ENCODE measurements around the gene SH2D1B. TPM values are rescaled to one million over a fixed set of nuclear protein-coding genes. Genes with fewer than 3 reads are reported as not detected.

SH2D1B gene
- total RNA-seq, 4 donors from 2014 or later, result 0.37 to 1.4 (median 0.81) TPM

DNA sequence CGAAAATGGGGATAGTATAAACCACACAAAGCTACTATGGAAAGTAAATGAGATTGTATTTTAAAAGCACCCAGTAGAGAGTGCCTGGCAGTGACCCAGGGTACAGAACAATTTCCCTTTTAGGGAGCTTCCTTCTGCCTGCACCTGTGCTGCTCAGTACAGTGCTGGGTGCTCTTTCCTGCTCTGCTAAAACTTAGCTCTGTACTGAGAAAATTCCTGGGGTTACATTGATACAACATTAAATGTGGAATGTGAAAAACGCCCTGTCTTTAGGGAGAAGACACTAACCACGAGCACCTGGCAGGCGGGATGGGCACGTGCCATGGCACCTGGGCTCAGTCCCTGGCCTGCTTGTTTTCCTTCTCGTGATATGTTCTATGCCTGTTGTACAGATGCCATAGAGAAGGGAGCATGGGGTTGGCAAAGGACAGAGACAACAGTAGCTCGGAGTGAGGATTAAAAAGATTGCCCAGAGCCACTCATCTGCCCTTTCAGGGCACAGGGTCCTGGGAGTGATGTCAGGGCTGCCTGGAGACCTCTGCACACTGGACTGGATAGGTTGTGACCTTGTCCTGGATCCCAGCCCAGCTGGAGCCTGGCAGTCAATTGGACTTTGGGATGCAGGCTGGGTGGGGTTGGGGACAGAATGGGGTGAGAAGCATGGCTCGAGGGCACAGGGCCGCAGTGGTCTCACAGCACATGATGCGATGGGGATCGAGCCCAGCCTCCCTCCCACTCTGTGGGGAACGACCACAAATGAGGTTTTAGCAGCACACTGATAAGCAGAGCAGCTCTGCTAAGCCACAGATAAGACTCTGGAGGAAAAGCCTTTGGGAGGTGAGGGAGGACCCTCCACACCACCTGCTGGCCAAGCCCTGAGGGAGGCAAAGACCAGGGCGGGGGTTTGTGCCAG lies 39.5 kb downstream of the SH2D1B start:
- intact Hi-C loops (cut with DNase I; ENCODE audit: low total_unique reads) (no loop called here), in situ Hi-C loops (cut with MboI; ENCODE audit: low pct_ligation_motif_present in 1 of 4, low pct_unique_long_range_greater_than_20kb in 1 of 4, low sequenced_read_pairs in 3 of 4) (no loop called here)
- no peaks in the 10 kb centered on the region for H3K36me3 ChIP-seq

DNA sequence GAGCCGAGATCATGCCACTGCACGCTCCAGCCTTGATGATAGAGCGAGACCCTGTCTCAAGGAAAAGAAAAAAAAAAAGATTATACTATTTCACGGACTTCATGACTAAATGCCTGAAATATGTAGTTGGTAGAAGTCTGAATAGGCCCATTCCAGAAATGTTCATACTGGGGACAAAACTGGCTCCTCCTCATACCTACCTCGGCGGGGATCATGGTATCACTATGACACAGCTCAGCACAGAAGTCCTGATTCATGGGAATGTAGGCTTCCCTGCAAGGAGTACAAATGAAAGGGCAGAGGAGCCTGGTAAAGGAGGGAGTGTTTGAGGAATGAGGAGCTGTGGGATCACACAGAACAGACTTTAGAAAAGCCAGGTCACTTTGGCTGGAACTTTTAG lies 40.3 kb downstream of the SH2D1B start:
- H3K36me3 ChIP-seq, result no peaks in the 10 kb centered on the region
- no peak for DNase-seq

More for the DNA sequence above, 39.5 kb downstream of the SH2D1B start:
- DNase-seq, result peak; percentile 57
- no peak overlapping the region for H3K4me3 ChIP-seq
- H3K27me3 ChIP-seq, result no peaks in the 10 kb centered on the region
- TF ChIP-seq, protein P1, sequence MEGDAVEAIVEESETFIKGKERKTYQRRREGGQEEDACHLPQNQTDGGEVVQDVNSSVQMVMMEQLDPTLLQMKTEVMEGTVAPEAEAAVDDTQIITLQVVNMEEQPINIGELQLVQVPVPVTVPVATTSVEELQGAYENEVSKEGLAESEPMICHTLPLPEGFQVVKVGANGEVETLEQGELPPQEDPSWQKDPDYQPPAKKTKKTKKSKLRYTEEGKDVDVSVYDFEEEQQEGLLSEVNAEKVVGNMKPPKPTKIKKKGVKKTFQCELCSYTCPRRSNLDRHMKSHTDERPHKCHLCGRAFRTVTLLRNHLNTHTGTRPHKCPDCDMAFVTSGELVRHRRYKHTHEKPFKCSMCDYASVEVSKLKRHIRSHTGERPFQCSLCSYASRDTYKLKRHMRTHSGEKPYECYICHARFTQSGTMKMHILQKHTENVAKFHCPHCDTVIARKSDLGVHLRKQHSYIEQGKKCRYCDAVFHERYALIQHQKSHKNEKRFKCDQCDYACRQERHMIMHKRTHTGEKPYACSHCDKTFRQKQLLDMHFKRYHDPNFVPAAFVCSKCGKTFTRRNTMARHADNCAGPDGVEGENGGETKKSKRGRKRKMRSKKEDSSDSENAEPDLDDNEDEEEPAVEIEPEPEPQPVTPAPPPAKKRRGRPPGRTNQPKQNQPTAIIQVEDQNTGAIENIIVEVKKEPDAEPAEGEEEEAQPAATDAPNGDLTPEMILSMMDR (IDR thresholded peaks at IDR 0.05), result no peak
- TF ChIP-seq POLR2AphosphoS5 (IDR thresholded peaks at IDR 0.05) (no peak), POLR2A (IDR thresholded peaks at IDR 0.05) (no peak), EP300 (IDR thresholded peaks at IDR 0.05; ENCODE audit: low read depth) (no peak)
- WGBS, 2 donors (ENCODE audit: low coverage in 1 of 2), result 45 to 66% methylated on average over 6 to 13 of the region's 13 CpGs
- H3K9me3 ChIP-seq, result no peaks in the 10 kb centered on the region
- peaks cover 17 to 55% (median 31%) of the 10 kb centered on the region in 4 donors for H3K4me1 ChIP-seq
- H3K27ac ChIP-seq, result peak overlapping the region; percentile 22 to 73 (median 60)

DNA sequence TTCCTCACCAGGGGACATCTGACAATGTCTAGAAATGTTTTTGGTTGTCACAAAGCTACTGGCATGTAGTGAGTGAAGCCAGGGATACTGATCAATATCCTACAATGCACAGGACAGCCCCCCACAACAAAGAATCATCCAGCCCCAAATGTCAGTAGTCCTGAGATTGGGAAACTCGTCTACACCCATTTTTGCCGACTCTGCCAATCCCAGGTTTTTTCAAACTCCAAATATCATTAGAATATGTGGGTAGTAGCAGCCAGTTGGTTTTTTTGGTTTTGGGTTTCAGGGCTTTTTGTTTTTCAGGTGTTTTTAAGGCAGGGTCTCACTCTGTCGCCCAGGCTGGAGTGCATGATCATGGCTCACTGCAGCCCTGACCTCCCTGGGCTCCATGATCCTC lies 41.2 kb downstream of the SH2D1B start:
- Histone ChIP-seq H3K4me1 (peaks cover 17 to 61% (median 31%) of the 10 kb centered on the region in 4 donors), H3K9me3 (no peaks in the 10 kb centered on the region), H3K4me3 (no peak overlapping the region), H3K27me3 (no peaks in the 10 kb centered on the region), H3K27ac (peak overlapping the region; percentile 69 to 73 (median 72)), H3K36me3 (no peaks in the 10 kb centered on the region)
- intact Hi-C loops (cut with DNase I; ENCODE audit: low total_unique reads), result no loop called here
- DNase-seq, result no peak
- 90 to 93% methylated on average over 3 of the region's 3 CpGs for WGBS, 2 donors (ENCODE audit: low coverage in 1 of 2)
- TF ChIP-seq POLR2A (IDR thresholded peaks at IDR 0.05) (no peak), POLR2AphosphoS5 (IDR thresholded peaks at IDR 0.05) (no peak), EP300 (IDR thresholded peaks at IDR 0.05; ENCODE audit: low read depth) (no peak)
- TF ChIP-seq, protein P1 (IDR thresholded peaks at IDR 0.05), result no peak
- in situ Hi-C loops (cut with MboI; ENCODE audit: low pct_ligation_motif_present in 1 of 4, low pct_unique_long_range_greater_than_20kb in 1 of 4, low sequenced_read_pairs in 3 of 4), result no loop called here

More for the DNA sequence above, 40.3 kb downstream of the SH2D1B start:
- in situ Hi-C loops (cut with MboI; ENCODE audit: low pct_ligation_motif_present in 1 of 4, low pct_unique_long_range_greater_than_20kb in 1 of 4, low sequenced_read_pairs in 3 of 4) (no loop called here), intact Hi-C loops (cut with DNase I; ENCODE audit: low total_unique reads) (no loop called here)
- Histone ChIP-seq H3K27me3 (no peaks in the 10 kb centered on the region), H3K4me1 (peaks cover 17 to 61% (median 31%) of the 10 kb centered on the region in 4 donors), H3K4me3 (no peak overlapping the region), H3K27ac (peak overlapping the region; percentile 22 to 73 (median 60)), H3K9me3 (no peaks in the 10 kb centered on the region)
- TF ChIP-seq EP300 (IDR thresholded peaks at IDR 0.05; ENCODE audit: low read depth) (no peak), POLR2A (IDR thresholded peaks at IDR 0.05) (no peak), POLR2AphosphoS5 (IDR thresholded peaks at IDR 0.05) (no peak)
- TF ChIP-seq, protein P1 (IDR thresholded peaks at IDR 0.05), result no peak
- 78 to 100% methylated on average over 2 to 6 of the region's 6 CpGs for WGBS, 2 donors (ENCODE audit: low coverage in 1 of 2)

DNA sequence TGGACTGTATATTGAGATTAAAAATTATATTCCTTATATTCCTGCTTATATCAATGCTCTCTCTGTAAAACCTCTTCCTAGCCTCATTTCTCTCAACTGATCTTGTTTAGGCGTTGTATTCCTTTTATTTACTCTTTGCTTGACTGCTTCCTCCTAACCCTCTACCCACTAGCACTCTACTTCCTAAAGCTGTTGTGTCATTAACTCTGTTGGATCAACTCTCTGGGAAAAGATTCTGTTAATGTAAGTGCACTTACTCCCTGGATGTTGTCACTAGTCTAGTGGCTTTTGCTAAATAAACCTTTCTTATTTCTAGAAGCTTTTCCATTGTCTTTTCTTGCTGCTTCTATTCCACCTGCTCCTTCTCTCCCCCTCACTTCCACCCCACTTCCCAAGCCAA lies 41.8 kb downstream of the SH2D1B start:
- peak overlapping the region; percentile 69 to 73 (median 72) for H3K27ac ChIP-seq
- H3K4me1 ChIP-seq, result peaks cover 17 to 61% (median 31%) of the 10 kb centered on the region in 4 donors
- 33 to 66% methylated on average over 1 of the region's 1 CpG for WGBS, 2 donors (ENCODE audit: low coverage in 1 of 2)
- H3K4me3 ChIP-seq, result no peak overlapping the region
- TF ChIP-seq, protein P1 (IDR thresholded peaks at IDR 0.05), result no peak
- TF ChIP-seq POLR2A (IDR thresholded peaks at IDR 0.05) (no peak), EP300 (IDR thresholded peaks at IDR 0.05; ENCODE audit: low read depth) (no peak), POLR2AphosphoS5 (IDR thresholded peaks at IDR 0.05) (no peak)
- in situ Hi-C loops (cut with MboI; ENCODE audit: low pct_ligation_motif_present in 1 of 4, low pct_unique_long_range_greater_than_20kb in 1 of 4, low sequenced_read_pairs in 3 of 4), result no loop called here
- DNase-seq, result no peak
- no peaks in the 10 kb centered on the region for H3K9me3 ChIP-seq
- H3K27me3 ChIP-seq, result no peaks in the 10 kb centered on the region
- intact Hi-C loops (cut with DNase I; ENCODE audit: low total_unique reads), result no loop called here
- no peaks in the 10 kb centered on the region for H3K36me3 ChIP-seq
